ENCODE data around the gene HMSD. TPM values are rescaled to one million over a fixed set of nuclear protein-coding genes. Genes with fewer than 3 reads are reported as not detected.
A peak's percentile ranks its signal among the peaks of the same experiment; 100 is the strongest.

The HMSD gene
- total RNA-seq, 1 experiment from 2014 or later = not detected

- H3K4me3 Mint-ChIP-seq (ENCODE audit: unreplicated experiment) = peak overlapping the region; percentile 90
- intact Hi-C loops (cut with micrococcal nuclease) = no loop called here
- H3K27ac Mint-ChIP-seq (ENCODE audit: low read depth, unreplicated experiment) = peak overlapping the region; percentile 100
- H3K27me3 Mint-ChIP-seq (ENCODE audit: insufficient read depth, unreplicated experiment) = no peaks in the 10 kb centered on the region
- CTCF ChIA-PET = interaction anchor here (1.9 kb wide), 1 partner anchor 35 kb away, joined by 4 read pairs; no protein-coding TSS in a partner anchor
- peaks cover 12% of the 10 kb centered on the region for H3K36me3 Mint-ChIP-seq (ENCODE audit: insufficient read depth, unreplicated experiment)
- no peak for TF ChIP-seq CTCF (IDR thresholded peaks at IDR 0.05; ENCODE audit: unreplicated experiment)
- peak; percentile 60 for DNase-seq (ENCODE audit: unreplicated experiment)
- H3K4me1 Mint-ChIP-seq (ENCODE audit: insufficient read depth, unreplicated experiment) = peaks cover 37% of the 10 kb centered on the region
- no TSS peak for BruUV-seq (replicated peaks)
- H3K9me3 Mint-ChIP-seq (ENCODE audit: unreplicated experiment) = no peaks in the 10 kb centered on the region
- POLR2A ChIA-PET = interaction anchor here (0.5 to 1.3 kb wide), 18 partner anchors 9 to 1329 kb away, joined by 3 to 9 read pairs (median 4); no protein-coding TSS in a partner anchor
These were observed 21.7 kb downstream of the HMSD start for GRCh38 chr18:63970809-63971205.

- Mint-ChIP-seq H3K27ac (ENCODE audit: low read depth, unreplicated experiment) (peak overlapping the region; percentile 100), H3K36me3 (ENCODE audit: insufficient read depth, unreplicated experiment) (peaks cover 12% of the 10 kb centered on the region), H3K4me1 (ENCODE audit: insufficient read depth, unreplicated experiment) (peaks cover 37% of the 10 kb centered on the region), H3K4me3 (ENCODE audit: unreplicated experiment) (peak overlapping the region; percentile 90), H3K27me3 (ENCODE audit: insufficient read depth, unreplicated experiment) (no peaks in the 10 kb centered on the region), H3K9me3 (ENCODE audit: unreplicated experiment) (no peaks in the 10 kb centered on the region)
- DNase-seq (ENCODE audit: unreplicated experiment) = no peak
- TSS peak; percentile 26 for BruUV-seq (replicated peaks)
- ChIA-PET POLR2A (interaction anchor here (1.0 kb wide), 1 partner anchor 10 kb away, joined by 7 read pairs; no protein-coding TSS in a partner anchor), CTCF (interaction anchor here (1.9 kb wide), 1 partner anchor 35 kb away, joined by 4 read pairs; no protein-coding TSS in a partner anchor)
- TF ChIP-seq CTCF (IDR thresholded peaks at IDR 0.05; ENCODE audit: unreplicated experiment) = no peak
- intact Hi-C loops (cut with micrococcal nuclease) = no loop called here
These were observed 22.4 kb downstream of the HMSD start for GRCh38 chr18:63971320-63972001.

GRCh38 chr18:63972002-63972376 lies 22.9 kb downstream of the HMSD start:
- Mint-ChIP-seq H3K4me3 (ENCODE audit: unreplicated experiment) (peak overlapping the region; percentile 90), H3K4me1 (ENCODE audit: insufficient read depth, unreplicated experiment) (peaks cover 37% of the 10 kb centered on the region), H3K36me3 (ENCODE audit: insufficient read depth, unreplicated experiment) (peaks cover 12% of the 10 kb centered on the region), H3K9me3 (ENCODE audit: unreplicated experiment) (no peaks in the 10 kb centered on the region), H3K27me3 (ENCODE audit: insufficient read depth, unreplicated experiment) (no peaks in the 10 kb centered on the region), H3K27ac (ENCODE audit: low read depth, unreplicated experiment) (peak overlapping the region; percentile 100)
- BruUV-seq (replicated peaks) = no TSS peak
- intact Hi-C loops (cut with micrococcal nuclease) = no loop called here
- no peak for TF ChIP-seq CTCF (IDR thresholded peaks at IDR 0.05; ENCODE audit: unreplicated experiment)
- CTCF ChIA-PET = interaction anchor here (1.0 to 1.9 kb wide), 2 partner anchors 36 to 124 kb away, joined by 4 read pairs; no protein-coding TSS in a partner anchor
- no peak for DNase-seq (ENCODE audit: unreplicated experiment)
- POLR2A ChIA-PET = interaction anchor here (1.0 kb wide), 1 partner anchor 10 kb away, joined by 7 read pairs; no protein-coding TSS in a partner anchor

GRCh38 chr18:63974991-63975390 lies 25.9 kb downstream of the HMSD start:
- Mint-ChIP-seq H3K4me1 (ENCODE audit: insufficient read depth, unreplicated experiment) (peaks cover 32% of the 10 kb centered on the region), H3K9me3 (ENCODE audit: unreplicated experiment) (no peaks in the 10 kb centered on the region), H3K27ac (ENCODE audit: low read depth, unreplicated experiment) (peak overlapping the region; percentile 76), H3K27me3 (ENCODE audit: insufficient read depth, unreplicated experiment) (no peaks in the 10 kb centered on the region), H3K36me3 (ENCODE audit: insufficient read depth, unreplicated experiment) (peaks cover 12% of the 10 kb centered on the region), H3K4me3 (ENCODE audit: unreplicated experiment) (no peak overlapping the region)
- ChIA-PET POLR2A (interaction anchor here (1.2 to 4.1 kb wide), 2 partner anchors 11 to 116 kb away, joined by 3 to 30 read pairs; no protein-coding TSS in a partner anchor), CTCF (interaction anchor here (0.6 to 5.9 kb wide), 19 partner anchors 8 to 1736 kb away, joined by 3 to 77 read pairs (median 3); no protein-coding TSS in a partner anchor)
- peak; percentile 60 for DNase-seq (ENCODE audit: unreplicated experiment)
- BruUV-seq (replicated peaks) = no TSS peak
- intact Hi-C loops (cut with micrococcal nuclease) = no loop called here
- TF ChIP-seq CTCF (IDR thresholded peaks at IDR 0.05; ENCODE audit: unreplicated experiment) = no peak

Data from MCF 10A (cell line).